ENCODE data around the gene TXNRD2.
"Not testable (repeated sequence)": the region's sequence is repeated elsewhere in the genome, so short reads cannot be mapped to it uniquely, and the experiment has no call there.

TXNRD2 gene

DNA sequence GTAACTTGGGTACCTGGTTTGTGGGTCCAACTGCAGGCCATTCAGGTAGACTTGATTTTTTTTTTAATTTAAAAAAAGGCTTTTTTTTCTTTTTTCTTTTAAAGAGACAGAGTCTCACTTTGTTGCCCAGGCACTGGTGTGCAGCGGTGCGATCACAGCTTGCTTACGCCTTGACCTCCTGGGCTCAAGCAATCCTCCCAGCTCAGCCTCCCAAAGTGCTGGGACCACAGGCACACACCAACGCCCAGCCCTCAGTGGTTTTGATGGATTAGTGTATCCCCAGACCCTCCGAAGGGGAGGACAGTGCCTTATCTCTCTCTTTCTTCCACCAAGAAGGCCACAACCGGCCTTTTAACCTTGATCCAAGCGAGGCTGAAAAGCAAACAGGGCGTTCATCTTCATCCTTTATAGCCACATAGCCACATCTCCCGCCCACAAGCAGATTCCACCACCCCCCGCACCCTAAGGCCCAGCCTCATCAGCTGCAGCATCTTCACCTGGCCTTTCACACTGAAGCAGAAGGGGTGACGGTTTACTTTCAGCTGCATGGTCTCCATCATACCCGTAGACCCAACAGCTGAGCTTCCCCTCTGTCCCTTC is 17.6 kb downstream of the TXNRD2 start:
- no peak for DNase-seq (ENCODE audit: low spot score)

DNA sequence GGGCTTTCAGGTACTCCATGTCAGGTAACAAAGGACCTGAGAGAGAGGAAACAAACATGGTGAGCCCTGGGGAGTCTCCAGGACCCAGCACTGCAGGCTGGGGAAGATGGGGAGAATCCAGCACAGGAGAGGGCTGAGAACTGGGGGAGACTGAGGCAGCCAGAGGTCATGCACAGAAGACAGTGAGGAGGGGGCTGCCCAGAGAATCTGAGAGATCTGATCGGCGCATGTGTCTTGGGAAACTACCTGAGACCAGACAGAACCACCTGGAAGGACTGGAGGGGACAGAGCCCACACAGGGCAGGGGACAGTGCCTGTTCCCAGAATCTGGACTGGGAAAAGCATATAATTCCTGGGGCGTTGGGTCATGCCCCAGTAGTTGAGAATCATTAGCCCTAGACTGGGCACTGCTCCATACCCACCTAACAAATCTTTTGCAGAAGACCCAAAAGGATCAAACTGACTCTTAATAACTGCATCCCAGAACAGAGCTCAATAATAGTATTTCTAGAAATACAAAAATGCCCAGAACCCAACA is 20.0 kb downstream of the TXNRD2 start:
- DNase-seq (ENCODE audit: low spot score) = no peak

DNA sequence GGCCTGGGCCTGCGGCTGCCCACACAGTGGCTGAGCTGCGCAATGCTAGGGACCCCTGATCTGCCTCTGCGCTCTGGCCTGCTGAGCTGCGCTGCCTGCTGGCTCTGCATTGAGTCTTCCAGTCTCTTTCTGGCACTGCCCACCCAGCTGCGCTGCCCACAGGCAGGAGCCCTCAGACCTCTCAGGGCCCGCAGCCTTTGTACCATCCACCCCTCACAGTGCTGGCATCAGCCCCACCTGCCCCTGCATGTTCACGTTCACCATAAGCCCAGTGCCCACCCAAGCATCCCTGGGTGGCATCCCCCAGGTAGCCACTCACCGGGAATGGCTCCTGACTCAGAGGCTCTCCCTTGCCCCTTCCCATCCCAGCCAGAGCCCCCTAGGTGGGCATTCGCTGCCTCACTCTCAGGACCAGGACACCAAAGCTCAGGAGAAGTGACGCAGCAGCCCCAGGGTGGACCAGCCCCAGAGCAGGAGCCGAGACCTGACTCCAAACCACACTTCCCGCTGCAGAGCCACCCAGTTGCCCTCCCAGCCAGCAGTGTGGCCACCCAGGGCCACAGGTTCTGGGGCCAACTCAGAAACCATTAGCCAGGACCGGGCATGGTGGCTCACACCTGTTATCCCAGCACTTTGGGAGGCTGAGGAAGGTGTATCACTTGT is 21.8 kb downstream of the TXNRD2 start:
- DNase-seq (ENCODE audit: low spot score) = no peak

DNA sequence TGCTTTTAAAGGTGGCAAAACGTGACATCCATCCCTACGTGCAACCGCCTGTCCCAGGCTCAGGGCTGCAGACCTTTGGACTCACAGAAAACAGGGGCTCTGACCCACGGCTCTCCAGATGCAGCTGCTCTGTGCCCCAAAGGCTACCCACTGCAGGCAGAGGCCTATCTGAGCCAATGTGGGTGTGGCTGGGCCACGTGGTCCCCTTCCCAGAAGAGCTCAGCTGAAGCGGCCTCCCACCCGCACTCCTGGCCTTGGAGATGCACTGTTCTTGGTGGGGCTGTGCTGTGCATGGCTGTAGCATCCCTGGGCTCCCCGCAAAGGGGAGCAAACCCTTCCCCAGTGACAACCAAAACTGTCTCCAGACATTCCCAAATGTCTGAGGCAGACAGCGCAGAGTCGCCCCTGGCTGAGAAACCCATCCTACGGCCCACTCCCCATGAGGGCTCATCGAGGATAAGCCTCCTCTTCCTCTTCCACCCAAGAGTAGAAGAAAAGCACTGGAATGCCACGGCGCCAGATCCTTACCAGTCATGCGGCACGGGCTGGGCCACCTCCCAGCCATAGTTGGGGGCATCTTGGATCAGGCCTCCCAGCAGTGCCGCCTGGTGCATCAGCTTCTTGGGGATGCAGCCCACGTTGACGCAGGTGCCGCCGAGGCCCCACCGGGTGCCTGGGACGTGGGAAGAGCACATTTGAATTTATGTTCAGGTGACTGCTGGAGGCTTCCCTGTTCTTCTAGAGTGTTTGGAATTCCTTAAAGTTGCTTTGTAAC is 23.1 kb downstream of the TXNRD2 start:
- no peak for DNase-seq (ENCODE audit: low spot score)

DNA sequence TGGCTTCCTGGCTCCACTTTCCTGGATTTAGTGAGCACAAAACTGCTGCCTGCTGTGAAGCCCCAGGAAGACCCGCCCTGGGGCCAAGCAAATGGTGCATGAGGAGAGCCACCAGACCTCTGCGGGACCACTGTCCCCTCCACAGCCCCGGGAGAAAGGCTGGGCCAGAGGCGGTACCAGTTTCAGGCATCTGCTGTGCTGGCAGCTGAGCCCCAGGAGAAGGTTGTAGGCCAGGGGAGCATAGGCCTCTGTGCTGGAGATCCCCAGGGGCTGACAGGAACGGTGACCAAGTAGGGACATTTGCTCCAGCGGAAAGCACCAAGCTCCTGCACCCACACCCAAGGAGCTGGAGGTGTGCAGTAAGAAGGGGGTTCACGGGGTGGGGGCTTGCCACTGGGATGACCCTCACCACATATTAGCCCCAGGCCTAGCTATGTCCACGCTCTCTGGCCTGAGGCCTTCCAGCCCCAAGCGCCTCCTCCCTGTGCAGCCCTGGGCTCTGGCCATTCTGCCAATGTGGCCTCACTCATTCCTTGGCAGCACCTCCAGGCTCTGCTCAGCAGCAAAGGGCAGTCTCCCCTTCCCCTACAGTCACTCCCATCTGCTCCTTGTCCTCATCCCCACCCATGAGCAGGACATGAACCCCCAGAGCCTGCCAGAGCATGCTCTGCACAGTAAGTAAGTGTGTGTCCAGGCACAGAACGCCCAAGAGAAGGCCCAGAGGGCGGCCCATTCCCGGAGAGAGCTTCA is 24.1 kb downstream of the TXNRD2 start:
- no peak for DNase-seq (ENCODE audit: low spot score)

DNA sequence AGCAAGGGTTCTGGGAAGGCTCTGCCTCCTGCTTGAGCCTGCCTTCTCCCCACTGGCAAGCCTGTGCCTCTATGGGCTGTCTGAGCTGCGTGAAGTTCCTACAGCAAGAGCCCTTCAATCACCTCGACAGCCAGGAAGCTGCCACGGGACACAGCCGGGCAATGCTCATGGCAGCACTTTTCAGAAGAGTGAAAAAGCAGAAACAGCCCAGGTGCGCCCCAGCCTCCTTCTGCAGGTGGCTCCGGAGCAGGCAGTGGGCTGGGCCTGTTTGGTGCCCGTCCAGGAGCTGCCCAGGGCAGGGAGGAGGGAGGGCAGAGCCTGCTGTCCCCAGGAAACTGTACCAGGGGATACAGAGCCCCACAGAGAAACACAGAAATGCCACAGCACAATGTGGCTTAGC is 24.7 kb downstream of the TXNRD2 start:
- DNase-seq (ENCODE audit: low spot score) = no peak

DNA sequence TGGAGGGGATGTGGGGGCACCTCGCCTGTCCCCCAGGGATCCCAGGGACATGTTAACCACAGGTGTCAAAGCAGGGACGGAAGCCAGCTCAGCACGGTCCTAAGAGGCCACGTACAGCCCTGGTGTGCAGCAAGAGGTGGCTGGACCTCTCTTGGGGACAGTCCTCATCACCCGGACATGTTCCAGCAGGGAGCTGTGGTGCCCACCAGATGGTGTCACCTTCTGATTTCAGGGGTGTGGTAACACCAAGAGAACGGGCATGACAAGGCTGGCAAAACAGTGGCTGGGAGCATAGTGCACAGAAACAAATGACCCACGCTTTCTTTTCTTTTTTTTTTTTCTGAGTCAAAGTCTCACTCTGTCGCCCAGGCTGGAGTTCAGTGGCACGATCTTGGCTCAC is 25.6 kb downstream of the TXNRD2 start:
- no peak for DNase-seq (ENCODE audit: low spot score)

DNA sequence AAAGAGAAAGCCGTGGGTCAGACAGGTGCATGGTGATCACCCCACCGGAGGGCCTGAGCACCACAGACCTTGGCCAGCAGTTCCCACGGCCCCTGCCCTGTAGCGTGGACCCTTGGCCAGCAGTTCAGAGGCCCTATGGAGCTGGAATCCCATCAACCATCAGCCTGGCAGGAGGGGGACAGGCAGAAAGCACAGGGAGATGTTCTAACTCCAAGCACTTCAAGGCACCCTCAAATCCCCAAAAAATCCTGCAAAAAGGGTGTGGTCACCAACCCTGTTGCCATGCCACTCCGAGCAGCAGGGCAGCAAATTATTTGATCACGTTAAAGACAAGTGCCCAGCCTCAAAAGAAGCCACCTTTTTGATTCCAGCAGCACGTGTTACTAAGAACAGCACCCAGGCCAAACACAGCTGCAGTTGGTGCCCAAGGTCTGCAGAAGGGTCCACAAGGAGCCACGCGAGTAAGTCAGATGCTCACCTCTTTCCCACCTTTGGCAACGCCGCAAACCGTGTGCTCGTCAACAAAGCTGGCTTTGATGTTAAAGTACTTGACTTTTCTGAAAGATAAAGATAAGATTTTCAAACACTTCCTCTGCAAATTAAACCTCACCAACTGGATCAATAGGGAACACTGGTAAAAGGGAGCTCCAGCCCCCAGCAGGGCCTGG is 26.2 kb downstream of the TXNRD2 start:
- DNase-seq (ENCODE audit: low spot score) = no peak

DNA sequence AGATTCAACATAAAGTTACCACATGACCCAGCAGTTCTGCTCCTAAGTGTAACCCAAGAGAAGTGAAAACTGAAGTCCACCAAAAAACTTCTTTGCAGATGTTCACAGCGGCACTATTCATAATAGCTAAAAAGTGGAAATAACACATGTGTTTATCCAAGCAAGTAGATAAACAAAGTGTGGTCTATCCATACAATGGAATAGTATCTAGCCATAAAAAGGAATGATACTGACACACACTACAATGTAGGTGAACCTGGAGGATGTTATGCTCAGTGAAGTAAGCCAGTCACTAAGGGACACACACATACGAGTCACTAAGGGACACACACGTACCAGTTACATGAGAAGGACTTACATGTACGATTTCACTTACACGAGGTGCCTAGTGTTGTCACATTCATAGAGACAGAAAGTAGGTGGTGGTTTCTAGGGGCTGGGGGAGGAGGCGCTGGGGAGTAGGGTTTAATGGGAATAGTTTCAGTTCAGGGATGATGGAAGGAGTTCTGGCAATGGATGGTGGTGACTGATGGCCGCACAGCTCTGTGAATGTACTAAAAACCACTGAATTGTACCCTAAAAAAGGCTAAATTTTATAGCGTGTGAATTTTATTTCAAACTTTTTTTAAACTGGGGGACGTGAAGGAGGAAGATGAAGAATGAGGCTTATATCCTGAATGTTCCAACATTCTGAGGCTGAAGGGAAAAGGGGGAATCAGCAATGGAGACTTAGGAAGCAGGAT is 27.2 kb downstream of the TXNRD2 start:
- no peak for DNase-seq (ENCODE audit: low spot score)

DNA sequence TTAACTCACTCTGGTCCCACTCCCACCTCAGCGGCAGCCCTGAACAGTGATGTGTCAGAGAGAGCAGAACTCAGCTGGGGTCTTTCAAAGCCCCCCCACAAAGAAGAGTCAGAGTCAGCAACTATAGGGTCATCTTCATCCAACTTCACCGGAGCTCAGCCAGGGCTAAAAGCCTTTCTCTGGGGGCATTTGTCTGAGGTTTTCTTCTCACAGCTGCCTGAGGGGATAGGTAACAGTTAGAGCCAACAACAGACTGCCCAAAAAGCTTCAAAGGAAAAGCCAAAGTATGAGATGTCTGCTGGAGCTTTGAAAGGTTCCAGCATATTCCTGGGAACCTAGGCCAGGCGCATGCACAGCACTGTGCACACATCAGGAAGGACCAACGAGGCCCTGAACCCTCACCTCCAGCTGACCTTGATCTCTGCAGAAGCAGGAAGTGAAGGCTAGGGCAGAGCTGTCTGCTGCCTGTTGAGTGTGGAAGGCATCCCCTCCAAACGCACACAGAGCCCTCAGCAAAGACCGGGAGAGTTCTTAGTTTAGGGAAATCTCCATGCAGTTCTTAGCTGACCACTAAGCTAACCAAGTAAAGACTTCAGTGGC is 28.2 kb downstream of the TXNRD2 start:
- DNase-seq (ENCODE audit: low spot score) = no peak

DNA sequence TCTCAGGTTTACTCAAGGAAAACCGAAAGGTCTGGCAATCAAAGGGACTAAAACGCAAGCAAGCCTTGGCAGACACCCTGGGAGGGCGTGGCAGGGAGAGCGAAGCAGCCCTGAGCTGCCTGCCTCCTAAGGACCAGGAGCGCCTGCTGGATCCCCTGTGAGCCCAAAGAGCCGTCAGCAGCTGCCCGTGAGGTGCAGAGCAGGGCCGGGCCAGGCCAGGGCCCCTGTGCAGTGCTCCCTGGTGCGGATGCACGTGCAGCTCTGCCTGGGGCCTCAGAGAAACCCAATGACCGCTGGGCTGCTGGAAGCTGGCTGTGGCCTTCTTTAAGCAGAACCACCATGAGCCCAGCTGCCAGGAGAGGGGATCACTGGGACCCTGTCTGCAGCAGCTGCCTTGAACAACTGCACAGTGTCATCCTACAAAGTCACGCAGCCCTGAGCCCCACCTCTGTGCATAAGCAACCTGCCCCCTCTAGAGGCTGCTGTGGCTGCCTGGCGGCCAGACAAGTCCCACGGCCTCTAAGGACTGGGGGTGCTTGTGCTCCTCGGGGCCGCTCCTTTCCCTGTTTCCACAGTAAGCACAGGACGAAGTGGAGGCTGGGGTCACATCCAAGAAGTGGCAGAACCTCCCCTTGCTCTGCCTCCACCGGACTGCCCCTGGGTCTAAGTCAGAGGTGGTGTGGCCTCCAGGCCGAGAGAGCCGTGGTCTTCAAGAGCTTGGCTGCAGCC is 29.2 kb downstream of the TXNRD2 start:
- no peak for DNase-seq (ENCODE audit: low spot score)

DNA sequence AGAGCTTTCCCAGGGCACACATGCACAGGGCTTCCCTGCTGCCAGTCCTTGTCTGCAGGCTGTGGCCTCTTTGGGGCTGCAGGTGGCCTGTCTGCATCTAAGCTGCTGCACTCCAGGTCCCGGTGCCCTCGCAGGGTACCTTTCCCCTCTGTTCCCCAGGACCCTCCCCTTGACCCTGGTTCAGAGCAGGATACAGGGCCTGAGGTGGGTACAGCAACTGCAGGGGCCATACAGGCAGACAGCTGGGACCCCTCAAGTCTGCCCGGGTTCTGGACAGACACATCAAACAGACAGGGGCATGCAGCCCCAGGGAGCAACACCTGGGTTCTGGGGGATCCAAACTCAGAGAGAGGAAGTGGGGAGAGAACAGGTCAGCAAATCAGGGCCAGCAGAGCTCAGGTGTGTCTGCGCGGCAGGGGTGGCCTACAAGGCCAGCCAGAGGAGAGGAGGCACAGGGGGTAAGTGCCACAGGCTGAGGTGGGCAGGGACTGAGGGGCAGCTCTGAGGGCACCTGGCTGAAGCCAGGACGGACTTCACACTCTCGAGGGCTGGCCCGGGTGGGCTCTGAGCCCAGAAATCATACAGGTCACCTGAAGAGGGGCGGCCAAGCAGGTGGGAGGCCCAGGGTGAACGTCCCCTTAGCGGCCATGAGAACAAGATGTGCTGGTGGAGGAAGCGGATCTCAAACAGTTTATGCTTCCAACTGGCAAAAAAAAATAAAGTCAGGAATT is 29.9 kb downstream of the TXNRD2 start:
- no peak for DNase-seq (ENCODE audit: low spot score)

DNA sequence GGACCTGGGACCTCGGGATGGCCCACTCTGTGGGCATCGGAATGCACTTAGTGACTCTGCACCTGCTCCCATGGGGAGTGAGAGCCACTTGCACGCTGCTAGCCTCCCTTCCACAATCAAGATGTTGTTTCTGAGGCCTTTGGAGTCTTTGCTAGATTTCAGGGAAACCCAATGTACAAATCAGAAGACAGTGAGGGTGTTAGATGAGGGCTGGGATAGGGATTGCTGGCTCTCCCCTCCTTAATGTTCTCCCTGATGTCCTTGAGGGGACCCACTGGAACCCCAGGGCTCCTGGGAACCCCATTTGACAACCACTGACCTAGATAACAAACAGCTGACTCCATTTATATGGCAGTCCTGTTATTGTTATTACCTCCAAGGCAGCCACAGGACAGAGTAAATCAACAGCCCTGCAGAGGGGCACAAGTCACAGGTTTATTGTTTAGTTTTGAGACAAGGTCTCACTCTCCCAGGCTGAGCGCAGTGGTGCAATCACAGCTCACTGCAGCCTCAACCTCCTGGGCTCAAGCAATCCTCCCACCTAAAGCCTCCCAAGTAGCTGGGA is 31.4 kb downstream of the TXNRD2 start:
- DNase-seq (ENCODE audit: low spot score) = no peak

DNA sequence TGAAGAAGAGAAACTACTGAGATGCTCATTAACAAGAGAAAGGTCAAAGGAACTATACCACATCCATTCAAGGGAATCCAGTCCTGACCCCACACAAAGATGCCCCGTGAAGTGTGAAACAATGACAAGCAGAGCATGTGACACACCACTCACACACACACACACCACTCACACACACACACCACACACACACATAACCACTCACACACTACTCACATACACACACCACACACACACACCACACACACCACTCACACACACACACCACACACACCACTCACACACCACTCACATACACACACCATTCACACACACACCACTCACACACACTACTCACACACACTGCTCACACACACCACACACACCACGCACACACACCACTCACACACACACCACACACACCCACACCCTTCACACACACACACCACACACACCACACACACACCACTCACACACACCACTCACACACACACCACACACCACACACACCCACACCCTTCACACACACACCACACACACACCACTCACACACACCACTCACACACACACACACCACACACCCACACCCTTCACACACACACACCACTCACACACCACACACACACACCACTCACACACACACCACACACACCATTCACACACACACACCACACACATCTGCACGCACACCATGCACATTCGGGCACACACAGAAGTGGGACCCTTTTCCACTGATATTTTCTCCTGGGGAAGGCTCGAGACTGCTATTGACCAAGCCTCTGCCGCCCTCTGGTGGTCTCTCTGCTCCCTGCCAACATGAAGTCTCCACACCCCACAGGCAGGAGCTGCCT is 32.1 kb downstream of the TXNRD2 start:
- peak; percentile 79 for DNase-seq (ENCODE audit: low spot score)

DNA sequence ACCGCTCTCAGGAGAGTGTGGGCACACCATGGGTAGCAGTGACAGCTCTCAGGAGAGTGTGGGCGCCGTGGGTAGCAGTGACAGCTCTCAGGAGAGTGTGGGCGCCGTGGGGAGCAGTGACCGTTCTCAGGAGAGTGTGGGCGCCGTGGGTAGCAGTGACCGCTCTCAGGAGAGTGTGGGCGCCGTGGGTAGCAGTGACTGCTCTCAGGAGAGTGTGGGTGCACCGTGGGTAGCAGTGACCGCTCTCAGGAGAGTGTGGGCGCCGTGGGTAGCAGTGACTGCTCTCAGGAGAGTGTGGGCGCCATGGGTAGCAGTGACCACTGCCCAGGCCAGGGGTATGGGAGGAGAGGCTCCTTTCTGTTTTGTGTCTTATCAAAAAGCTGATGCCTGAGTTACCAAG is 33.7 kb downstream of the TXNRD2 start:
- DNase-seq (ENCODE audit: low spot score) = not testable (repeated sequence)

DNA sequence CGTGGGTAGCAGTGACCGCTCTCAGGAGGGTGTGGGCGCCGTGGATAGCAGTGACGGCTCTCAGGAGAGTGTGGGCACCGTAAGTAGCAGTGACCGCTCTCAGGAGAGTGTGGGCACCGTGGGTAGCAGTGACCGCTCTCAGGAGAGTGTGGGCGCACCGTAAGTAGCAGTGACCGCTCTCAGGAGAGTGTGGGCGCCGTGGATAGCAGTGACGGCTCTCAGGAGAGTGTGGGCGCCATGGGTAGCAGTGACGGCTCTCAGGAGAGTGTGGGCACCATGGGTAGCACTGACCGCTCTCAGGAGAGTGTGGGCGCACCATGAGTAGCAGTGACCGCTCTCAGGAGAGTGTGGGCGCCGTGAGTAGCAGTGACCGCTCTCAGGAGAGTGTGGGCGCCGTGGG is 34.8 kb downstream of the TXNRD2 start:
- not testable (repeated sequence) for DNase-seq (ENCODE audit: low spot score)

DNA sequence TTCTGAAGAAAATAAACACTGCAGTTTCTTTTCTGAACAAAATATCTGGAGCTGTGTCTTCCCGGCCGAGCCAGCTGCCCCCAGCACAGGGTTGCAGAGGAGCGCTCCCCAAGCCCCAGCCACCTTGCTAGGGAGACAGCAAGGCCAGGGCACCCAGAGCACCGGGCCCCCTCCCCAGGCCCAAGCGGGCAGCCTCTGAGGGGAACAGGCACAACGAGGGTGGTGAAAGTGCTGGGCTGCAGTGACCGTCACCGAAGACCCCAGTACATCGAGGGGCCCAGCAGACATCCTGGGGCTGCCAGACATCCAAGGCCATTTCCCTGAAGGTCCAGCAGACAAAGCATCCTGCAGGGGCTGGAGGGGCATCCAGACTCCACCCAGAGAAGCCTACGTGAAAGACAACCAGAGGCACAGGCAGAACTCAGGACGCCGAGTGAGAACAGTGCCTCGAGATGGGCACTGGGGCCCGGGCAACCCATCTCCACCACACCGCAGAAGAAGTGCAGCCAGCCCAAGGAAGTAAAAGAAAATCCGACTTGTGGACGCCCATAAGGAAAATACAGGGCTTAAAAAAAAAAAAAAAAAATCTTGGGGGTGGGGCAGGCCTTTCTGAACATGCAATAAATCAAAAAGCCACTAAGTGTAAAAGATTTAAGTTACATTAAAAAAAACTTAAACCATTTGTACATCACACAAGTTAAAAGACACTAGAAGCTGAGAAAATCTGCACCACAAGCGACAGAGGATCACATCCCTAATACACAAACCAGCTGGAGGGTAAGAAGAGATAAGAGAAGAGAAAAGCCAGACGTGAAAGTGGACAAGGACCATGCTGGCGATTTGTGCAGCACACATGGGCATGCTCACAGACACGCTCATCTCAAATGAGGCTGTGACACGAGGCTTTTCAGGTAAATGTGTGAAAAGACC is 36.0 kb downstream of the TXNRD2 start:
- DNase-seq (ENCODE audit: low spot score) = no peak
